ENCODE measurements around the gene ENKD1.
A peak's percentile ranks its signal among the peaks of the same experiment; 100 is the strongest.

Gene ENKD1

GRCh38 chr16:67661101-67661761, 5.3 kb downstream of the ENKD1 start:
- peak; percentile 28 for DNase-seq (ENCODE audit: low read depth)
- no peak for TF ChIP-seq CTCF (conservative IDR thresholded peaks at IDR 0.05; ENCODE audit: control insufficient read depth, insufficient read depth, low read depth, low read length)
- H3K4me3 ChIP-seq (ENCODE audit: control insufficient read depth, low read depth, low read length) = peak overlapping the region; percentile 42

GRCh38 chr16:67660564-67661028, 6.0 kb downstream of the ENKD1 start, which contains the start of gene PARD6A:
TSS of gene PARD6A (plus strand) at chr16:67660960. CDS start at chr16:67661039, 79 bp downstream.
- peak; percentile 96 for DNase-seq (ENCODE audit: low read depth)
- H3K4me3 ChIP-seq (ENCODE audit: control insufficient read depth, low read depth, low read length) = peak within 1 kb of the TSS; percentile 86
- TF ChIP-seq CTCF (conservative IDR thresholded peaks at IDR 0.05; ENCODE audit: control insufficient read depth, insufficient read depth, low read depth, low read length) = no peak

GRCh38 chr16:67659675-67660563, 6.6 kb downstream of the ENKD1 start, which contains the start of gene ACD:
TSS of gene ACD (minus strand) at chr16:67660260. CDS start at chr16:67660220, 40 bp downstream.
- H3K4me3 ChIP-seq (ENCODE audit: control insufficient read depth, low read depth, low read length) = peak within 1 kb of the TSS; percentile 86
- no peak for TF ChIP-seq CTCF (conservative IDR thresholded peaks at IDR 0.05; ENCODE audit: control insufficient read depth, insufficient read depth, low read depth, low read length)
- DNase-seq (ENCODE audit: low read depth) = peak; percentile 83

GRCh38 chr16:67658849-67659674, 7.5 kb downstream of the ENKD1 start:
- H3K4me3 ChIP-seq (ENCODE audit: control insufficient read depth, low read depth, low read length) = peak overlapping the region; percentile 86
- TF ChIP-seq CTCF (conservative IDR thresholded peaks at IDR 0.05; ENCODE audit: control insufficient read depth, insufficient read depth, low read depth, low read length) = no peak
- no peak for DNase-seq (ENCODE audit: low read depth)

- no peak for TF ChIP-seq CTCF (conservative IDR thresholded peaks at IDR 0.05; ENCODE audit: control insufficient read depth, insufficient read depth, low read depth, low read length)
- H3K4me3 ChIP-seq (ENCODE audit: control insufficient read depth, low read depth, low read length) = no peak overlapping the region
- DNase-seq (ENCODE audit: low read depth) = no peak
Observed at GRCh38 chr16:67657751-67658518, 8.6 kb downstream of the ENKD1 start.
